ENCODE results near the gene FOXD4L6.
"Not testable (repeated sequence)": the region's sequence is repeated elsewhere in the genome, so short reads cannot be mapped to it uniquely, and the experiment has no call there.

Gene FOXD4L6

GRCh38 chr9:41128581-41128980 is at the start of gene FOXD4L6:
TSS of gene FOXD4L6 (minus strand) at chr9:41128681. CDS start at chr9:41128383, 298 bp downstream.
- not testable (repeated sequence) for DNase-seq (ENCODE audit: low read depth)

- not testable (repeated sequence) for DNase-seq (ENCODE audit: low read depth)
Measured at GRCh38 chr9:41174994-41175393, 46.5 kb upstream of the FOXD4L6 start.

- DNase-seq (ENCODE audit: low read depth), result not testable (repeated sequence)
Measured at GRCh38 chr9:41150116-41150515, 21.6 kb upstream of the FOXD4L6 start.

- DNase-seq (ENCODE audit: low read depth), result not testable (repeated sequence)
Measured at GRCh38 chr9:41141878-41142277, 13.4 kb upstream of the FOXD4L6 start.

GRCh38 chr9:41126746-41127446 is 1.6 kb downstream of the FOXD4L6 start:
- not testable (repeated sequence) for DNase-seq (ENCODE audit: low read depth)

- DNase-seq (ENCODE audit: low read depth), result not testable (repeated sequence)
Measured at GRCh38 chr9:41125936-41126335, 2.5 kb downstream of the FOXD4L6 start.

GRCh38 chr9:41125109-41125658 is 3.3 kb downstream of the FOXD4L6 start:
- DNase-seq (ENCODE audit: low read depth), result not testable (repeated sequence)

GRCh38 chr9:41124250-41125108 is 4.0 kb downstream of the FOXD4L6 start:
- not testable (repeated sequence) for DNase-seq (ENCODE audit: low read depth)

GRCh38 chr9:41123812-41124211 is 4.7 kb downstream of the FOXD4L6 start:
- DNase-seq (ENCODE audit: low read depth), result not testable (repeated sequence)

GRCh38 chr9:41123396-41123795 is 5.1 kb downstream of the FOXD4L6 start:
- DNase-seq (ENCODE audit: low read depth), result not testable (repeated sequence)

- DNase-seq (ENCODE audit: low read depth), result not testable (repeated sequence)
Measured at GRCh38 chr9:41120696-41121095, 7.8 kb downstream of the FOXD4L6 start.

- DNase-seq (ENCODE audit: low read depth), result not testable (repeated sequence)
Measured at GRCh38 chr9:41119719-41120118, 8.8 kb downstream of the FOXD4L6 start.

- DNase-seq (ENCODE audit: low read depth), result not testable (repeated sequence)
Measured at GRCh38 chr9:41119311-41119710, 9.2 kb downstream of the FOXD4L6 start.

GRCh38 chr9:41113348-41113747 is 15.1 kb downstream of the FOXD4L6 start:
- not testable (repeated sequence) for DNase-seq (ENCODE audit: low read depth)

- DNase-seq (ENCODE audit: low read depth), result not testable (repeated sequence)
Measured at GRCh38 chr9:41111414-41111813, 17.1 kb downstream of the FOXD4L6 start.

GRCh38 chr9:41110913-41111312 is 17.6 kb downstream of the FOXD4L6 start:
- DNase-seq (ENCODE audit: low read depth), result not testable (repeated sequence)

GRCh38 chr9:41109253-41109652 is 19.2 kb downstream of the FOXD4L6 start:
- not testable (repeated sequence) for DNase-seq (ENCODE audit: low read depth)

- DNase-seq (ENCODE audit: low read depth), result not testable (repeated sequence)
Measured at GRCh38 chr9:41108816-41109215, 19.7 kb downstream of the FOXD4L6 start.

- DNase-seq (ENCODE audit: low read depth), result not testable (repeated sequence)
Measured at GRCh38 chr9:41106472-41107116, 21.9 kb downstream of the FOXD4L6 start.

GRCh38 chr9:41105557-41106253 is 22.8 kb downstream of the FOXD4L6 start:
- DNase-seq (ENCODE audit: low read depth), result not testable (repeated sequence)

- not testable (repeated sequence) for DNase-seq (ENCODE audit: low read depth)
Measured at GRCh38 chr9:41104542-41104941, 23.9 kb downstream of the FOXD4L6 start.
